MM.1S (cell line): ENCODE data around the gene RGSL1.

Experiments
- DNase-seq: peaks from one replicate; pipeline ENCODE4 v3.0.0-alpha.2; 2015
- H2AFZ ChIP-seq: fragments of 300-600 bp; sonication (generic); 2 replicates; pipeline ENCODE4 v1.6.0; 2016; ENCODE audit warnings: antibody characterized with exemption, low read length
- H3F3A ChIP-seq: fragments of 300-600 bp; sonication (generic); 2 replicates; pipeline ENCODE4 v1.6.1; 2016; ENCODE audit warnings: mild to moderate bottlenecking, antibody characterized with exemption, low read length, moderate library complexity, mixed read lengths; ENCODE audit not compliant: insufficient read depth
- H3K27ac ChIP-seq: fragments of 300-600 bp; sonication (generic); 2 replicates; pipeline ENCODE4 v1.5.1; 2016; ENCODE audit warnings: mild to moderate bottlenecking, low read length
- H3K27me3 ChIP-seq: fragments of 300-600 bp; sonication (generic); replicated peaks from 2 replicates; pipeline ENCODE4 v1.6.0; 2016; ENCODE audit warnings: low read length; ENCODE audit not compliant: insufficient read depth
- H3K36me3 ChIP-seq: fragments of 300-600 bp; sonication (generic); replicated peaks from 2 replicates; pipeline ENCODE4 v1.6.1; 2016; ENCODE audit warnings: mild to moderate bottlenecking, low read length, mixed read lengths; ENCODE audit not compliant: insufficient read depth
- H3K4me1 ChIP-seq: fragments of 300-600 bp; sonication (generic); 2 replicates; pipeline ENCODE4 v1.6.1; 2016; ENCODE audit warnings: low read length, mixed read lengths
- H3K4me2 ChIP-seq: fragments of 300-600 bp; sonication (generic); 2 replicates; pipeline ENCODE4 v1.6.0; 2016; ENCODE audit warnings: low read depth, low read length
- H3K4me3 ChIP-seq: fragments of 300-600 bp; sonication (generic); 2 replicates; pipeline ENCODE4 v1.5.1; 2016; ENCODE audit warnings: low read length, mixed read lengths
- H3K79me2 ChIP-seq: fragments of 300-600 bp; sonication (generic); 2 replicates; pipeline ENCODE4 v1.6.1; 2016; ENCODE audit warnings: mixed run types, low read length, mixed read lengths
- H3K9ac ChIP-seq: fragments of 300-600 bp; sonication (generic); 2 replicates; pipeline ENCODE4 v1.6.1; 2016; ENCODE audit warnings: low read length, mixed read lengths
- H3K9me2 ChIP-seq: fragments of 300-600 bp; sonication (generic); replicated peaks from 2 replicates; pipeline ENCODE4 v1.6.1; 2016; ENCODE audit warnings: mild to moderate bottlenecking, low read length, mixed read lengths; ENCODE audit not compliant: insufficient read depth
- H3K9me3 ChIP-seq: fragments of 300-600 bp; sonication (generic); replicated peaks from 2 replicates; pipeline ENCODE4 v1.6.1; 2016; ENCODE audit warnings: mild to moderate bottlenecking, low read length, mixed read lengths; ENCODE audit not compliant: insufficient read depth
- H4K20me1 ChIP-seq: fragments of 300-600 bp; sonication (generic); 2 replicates; pipeline ENCODE4 v1.6.1; 2016; ENCODE audit warnings: mild to moderate bottlenecking, low read length, moderate library complexity, mixed read lengths; ENCODE audit not compliant: insufficient read depth
- EZH2 ChIP-seq: fragments of 300-600 bp; sonication (generic); optimal IDR thresholded peaks from 2 replicates; pipeline ENCODE3; 2017; ENCODE audit warnings: low read depth, mild to moderate bottlenecking, antibody characterized with exemption, low read length, mixed read lengths
- EZH2phosphoT487 ChIP-seq: fragments of 300-600 bp; sonication (generic); IDR thresholded peaks from 2 replicates; pipeline ENCODE4 v1.6.1; 2018; ENCODE audit warnings: antibody characterized with exemption, low read length
- TF ChIP-seq, protein P1 (sequence below): fragments of 300-600 bp; sonication (generic); IDR thresholded peaks from 2 replicates; pipeline ENCODE4 v1.5.1; 2016; ENCODE audit warnings: antibody characterized with exemption, low read length, mixed read lengths

The RGSL1 gene

DNA sequence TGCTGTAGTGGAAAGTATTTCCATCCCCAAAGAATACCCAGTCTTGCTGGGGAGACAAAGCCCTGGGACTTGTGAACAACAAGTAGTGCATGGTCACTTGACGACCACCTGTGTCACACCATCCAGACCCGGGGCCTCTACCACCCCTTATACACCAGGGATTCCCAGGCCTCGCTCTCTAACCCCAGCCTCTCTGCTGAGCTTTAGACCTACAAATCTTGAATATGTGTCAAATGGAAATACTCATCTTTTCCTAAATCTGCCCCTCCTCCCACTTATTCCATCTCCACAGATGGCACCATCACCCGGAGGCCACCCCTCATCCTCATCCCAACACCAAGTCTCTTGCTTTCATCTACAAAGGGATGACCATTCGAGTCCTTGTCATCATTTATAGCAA, 140.0 kb downstream of the RGSL1 start:
- H4K20me1 ChIP-seq, result peaks cover 4% of the 10 kb centered on the region; the same call in 1 of the 2 replicates
- H3K4me3 ChIP-seq, result no peak overlapping the region
- H3K27me3 ChIP-seq, result no peaks in the 10 kb centered on the region
- H3K79me2 ChIP-seq, result no peaks in the 10 kb centered on the region
- H3K9me3 ChIP-seq, result no peaks in the 10 kb centered on the region
- no peak overlapping the region for H3K9ac ChIP-seq
- 0 out of 2 replicates have a peak overlapping the region, but pooled peaks have one; percentile 95 for H2AFZ ChIP-seq
- TF ChIP-seq, protein P1, sequence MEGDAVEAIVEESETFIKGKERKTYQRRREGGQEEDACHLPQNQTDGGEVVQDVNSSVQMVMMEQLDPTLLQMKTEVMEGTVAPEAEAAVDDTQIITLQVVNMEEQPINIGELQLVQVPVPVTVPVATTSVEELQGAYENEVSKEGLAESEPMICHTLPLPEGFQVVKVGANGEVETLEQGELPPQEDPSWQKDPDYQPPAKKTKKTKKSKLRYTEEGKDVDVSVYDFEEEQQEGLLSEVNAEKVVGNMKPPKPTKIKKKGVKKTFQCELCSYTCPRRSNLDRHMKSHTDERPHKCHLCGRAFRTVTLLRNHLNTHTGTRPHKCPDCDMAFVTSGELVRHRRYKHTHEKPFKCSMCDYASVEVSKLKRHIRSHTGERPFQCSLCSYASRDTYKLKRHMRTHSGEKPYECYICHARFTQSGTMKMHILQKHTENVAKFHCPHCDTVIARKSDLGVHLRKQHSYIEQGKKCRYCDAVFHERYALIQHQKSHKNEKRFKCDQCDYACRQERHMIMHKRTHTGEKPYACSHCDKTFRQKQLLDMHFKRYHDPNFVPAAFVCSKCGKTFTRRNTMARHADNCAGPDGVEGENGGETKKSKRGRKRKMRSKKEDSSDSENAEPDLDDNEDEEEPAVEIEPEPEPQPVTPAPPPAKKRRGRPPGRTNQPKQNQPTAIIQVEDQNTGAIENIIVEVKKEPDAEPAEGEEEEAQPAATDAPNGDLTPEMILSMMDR, result no peak
- TF ChIP-seq EZH2phosphoT487, result no peak
- TF ChIP-seq EZH2, result no peak
- H3K4me2 ChIP-seq, result no peak overlapping the region
- H3K36me3 ChIP-seq, result no peaks in the 10 kb centered on the region
- no peaks in the 10 kb centered on the region for H3F3A ChIP-seq
- DNase-seq, result no peak
- no peaks in the 10 kb centered on the region for H3K9me2 ChIP-seq
- peaks cover 5% of the 10 kb centered on the region; the same call in 1 of the 2 replicates for H3K4me1 ChIP-seq
- no peak overlapping the region for H3K27ac ChIP-seq

DNA sequence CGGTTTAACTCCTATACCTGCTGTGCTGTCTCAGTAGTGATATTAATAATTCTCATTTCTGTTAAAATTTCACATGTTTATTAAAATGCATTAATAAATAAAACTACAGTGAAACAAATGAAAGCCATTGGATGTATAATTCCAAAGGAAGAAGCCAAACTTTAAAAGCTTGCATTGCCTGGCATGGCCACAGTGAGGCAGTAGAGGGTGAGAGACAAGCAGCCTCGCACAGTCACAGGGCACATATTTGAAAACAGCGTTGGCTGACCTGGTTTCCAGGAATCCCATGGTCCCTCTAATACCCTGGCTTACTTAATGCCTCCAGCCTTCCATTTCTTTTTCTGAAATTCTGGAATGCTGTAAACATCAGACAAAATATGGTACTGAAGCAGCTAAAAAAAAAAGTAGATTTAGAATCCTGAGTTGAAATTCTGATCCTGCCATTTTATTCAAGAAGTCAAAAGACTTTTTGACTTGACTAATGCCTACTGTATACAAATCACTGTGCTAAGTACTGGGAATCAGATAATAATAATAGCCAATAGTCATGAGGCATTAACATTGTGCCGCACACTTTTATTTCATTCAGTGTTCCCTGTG, 145.8 kb downstream of the RGSL1 start:
- Histone ChIP-seq H3K4me1 (no peaks in the 10 kb centered on the region), H3K9me2 (no peaks in the 10 kb centered on the region), H3K27ac (no peak overlapping the region), H4K20me1 (peaks cover 4% of the 10 kb centered on the region; the same call in 1 of the 2 replicates), H3K9me3 (no peaks in the 10 kb centered on the region), H3K36me3 (no peaks in the 10 kb centered on the region; the same call in 1 of the 2 replicates), H3K4me3 (no peak overlapping the region), H3K4me2 (no peak overlapping the region), H3K9ac (no peak overlapping the region), H3K79me2 (no peaks in the 10 kb centered on the region), H3K27me3 (no peaks in the 10 kb centered on the region), H2AFZ (no peak overlapping the region), H3F3A (no peaks in the 10 kb centered on the region)
- peak; percentile 68 for DNase-seq
- TF ChIP-seq EZH2 (no peak), EZH2phosphoT487 (no peak)
- TF ChIP-seq, protein P1, result peak; percentile 96

DNA sequence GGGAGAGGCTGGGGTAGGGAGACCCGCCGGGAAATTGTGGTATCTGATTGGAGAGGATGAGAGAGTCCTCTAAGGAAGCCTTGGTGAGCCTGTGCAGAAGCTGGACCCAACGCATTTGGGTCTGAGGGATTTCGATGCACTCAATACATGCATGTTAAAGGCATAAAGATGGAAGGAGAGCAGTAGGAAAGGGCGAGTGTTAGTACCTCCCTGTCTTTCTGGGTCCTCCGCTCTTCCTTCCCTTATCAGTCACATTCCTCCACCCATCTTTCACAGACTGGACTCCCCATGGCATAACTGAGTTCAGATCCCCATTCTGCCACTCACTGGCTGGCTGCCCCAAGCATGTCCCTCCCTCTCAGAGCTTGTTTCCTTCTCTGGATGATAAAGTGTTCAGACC, 147.0 kb downstream of the RGSL1 start:
- Histone ChIP-seq H3F3A (no peaks in the 10 kb centered on the region), H3K4me3 (no peak overlapping the region), H4K20me1 (peaks cover 4% of the 10 kb centered on the region; the same call in 1 of the 2 replicates), H3K9me3 (no peaks in the 10 kb centered on the region), H3K9ac (no peak overlapping the region), H3K9me2 (no peaks in the 10 kb centered on the region), H3K4me1 (peaks cover 5% of the 10 kb centered on the region; the same call in 1 of the 2 replicates), H3K4me2 (no peak overlapping the region), H2AFZ (no peak overlapping the region), H3K36me3 (no peaks in the 10 kb centered on the region; the same call in 1 of the 2 replicates), H3K27me3 (no peaks in the 10 kb centered on the region), H3K79me2 (no peaks in the 10 kb centered on the region), H3K27ac (no peak overlapping the region)
- TF ChIP-seq EZH2phosphoT487, result no peak
- no peak for TF ChIP-seq EZH2
- TF ChIP-seq, protein P1, result no peak
- DNase-seq, result no peak
